ENCODE data around the gene MRPL48. TPM values are rescaled to one million over a fixed set of nuclear protein-coding genes. Genes with fewer than 3 reads are reported as not detected.
A peak's percentile ranks its signal among the peaks of the same experiment; 100 is the strongest.

Gene MRPL48
- total RNA-seq, 1 donor from 2014 or later, result 34.0 TPM

DNA sequence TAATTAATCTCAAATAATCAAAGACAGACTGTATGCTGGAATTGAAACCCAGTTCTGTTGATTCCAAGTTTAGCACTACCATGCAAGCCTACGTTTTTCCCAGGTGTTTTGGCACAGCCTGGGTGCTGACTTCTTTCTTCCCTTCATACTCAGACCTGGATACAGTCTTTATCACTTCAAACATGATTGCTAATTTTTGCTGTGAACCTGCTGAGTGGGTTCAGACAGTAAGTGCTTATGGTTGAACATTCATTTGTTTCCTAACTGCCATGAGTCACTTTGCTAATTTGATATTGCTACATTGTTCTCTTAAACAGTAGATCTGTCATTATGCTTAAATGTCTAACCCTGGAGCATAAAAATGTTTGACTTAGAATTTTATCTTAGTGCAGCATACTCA is 101.3 kb downstream of the MRPL48 start:
- peak; percentile 26 to 59 for DNase-seq (ENCODE audit: low read depth in 2 of 2)

DNA sequence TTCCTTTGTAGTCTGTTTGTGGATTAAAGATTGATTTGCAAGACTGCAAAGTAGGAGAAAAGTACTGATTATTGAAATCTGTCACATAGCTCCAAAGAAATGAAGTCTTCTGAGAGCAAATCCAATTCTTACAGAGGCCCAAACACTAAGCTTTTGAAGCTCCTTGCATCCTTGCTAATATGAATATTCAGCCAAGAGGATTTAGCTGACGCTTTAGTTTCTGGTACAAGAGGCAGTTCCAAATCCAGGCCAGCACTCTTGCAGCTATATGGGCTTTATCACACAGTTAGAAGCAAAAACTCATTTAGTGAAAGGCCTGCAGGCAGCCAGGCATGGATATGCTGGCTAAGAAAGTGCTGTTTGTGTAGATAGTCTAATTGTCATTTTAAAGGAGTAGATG is 101.9 kb downstream of the MRPL48 start:
- DNase-seq (ENCODE audit: low read depth in 2 of 2), result no peak

DNA sequence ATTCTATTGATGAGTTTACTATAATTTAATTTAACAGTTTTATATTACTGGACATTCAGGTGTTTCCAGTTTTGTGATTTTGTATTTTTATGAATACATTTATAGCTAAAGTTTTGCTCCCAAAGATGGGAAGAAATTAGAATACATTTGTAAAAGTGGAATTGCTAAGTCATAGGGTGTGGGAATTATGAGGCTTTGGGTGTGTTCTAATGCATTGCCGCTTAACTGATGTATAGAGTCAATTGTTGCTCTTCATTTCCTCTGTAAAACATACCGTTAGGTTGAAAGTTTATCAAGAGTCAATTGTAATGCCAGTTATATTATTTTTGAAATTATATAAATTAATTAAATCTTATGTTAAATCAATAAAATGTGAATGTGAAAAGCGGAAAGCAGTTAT is 105.4 kb downstream of the MRPL48 start:
- no peak for DNase-seq (ENCODE audit: low read depth in 2 of 2)

DNA sequence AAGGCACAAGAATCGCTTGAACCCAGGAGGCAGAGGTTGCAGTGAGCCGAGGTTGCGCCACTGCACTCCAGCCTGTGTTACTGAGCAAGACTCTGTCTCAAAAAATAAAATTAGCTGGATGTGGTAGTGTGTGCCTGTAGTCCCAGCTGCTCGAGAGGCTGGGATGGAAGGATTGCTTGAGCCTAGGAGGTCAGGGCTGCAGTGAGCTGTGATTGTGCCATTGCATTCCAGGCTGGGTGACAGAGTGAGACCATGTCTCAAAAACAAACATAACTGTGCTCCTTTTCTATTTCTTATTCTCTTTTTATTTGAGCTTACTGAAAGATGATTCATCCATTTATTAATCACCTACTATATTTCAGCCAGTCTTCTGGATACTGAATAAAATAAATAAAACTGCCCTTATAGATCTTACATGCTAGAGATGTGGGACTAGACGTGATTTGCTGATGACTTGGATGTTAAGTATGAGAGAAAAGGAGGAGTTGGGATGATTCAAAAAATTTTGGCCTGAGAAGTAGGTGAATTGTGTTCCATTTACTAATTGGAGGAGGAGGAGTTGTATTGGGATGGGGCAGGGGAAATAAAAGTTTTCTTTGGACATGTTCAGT is 107.2 kb downstream of the MRPL48 start:
- no peak for DNase-seq (ENCODE audit: low read depth in 2 of 2)

DNA sequence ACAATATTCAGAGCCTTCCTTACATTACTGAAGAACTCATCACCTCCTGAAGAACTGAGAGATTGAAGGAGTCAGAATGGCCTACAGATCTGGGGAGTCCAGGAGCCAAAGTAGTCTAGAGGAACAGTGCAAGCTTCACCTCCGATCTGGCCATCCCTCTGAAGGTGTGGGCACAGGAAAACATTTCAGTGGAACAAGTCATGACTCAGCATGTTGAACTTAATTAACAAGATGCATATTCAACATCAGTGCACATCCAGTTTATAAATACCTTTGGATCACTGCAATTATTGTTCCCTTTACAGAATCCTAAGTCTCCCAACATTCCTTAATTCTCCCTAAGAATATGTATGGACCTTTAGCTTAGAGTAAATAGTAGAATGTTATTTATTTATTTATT is 114.6 kb downstream of the MRPL48 start:
- no peak for DNase-seq (ENCODE audit: low read depth in 2 of 2)

DNA sequence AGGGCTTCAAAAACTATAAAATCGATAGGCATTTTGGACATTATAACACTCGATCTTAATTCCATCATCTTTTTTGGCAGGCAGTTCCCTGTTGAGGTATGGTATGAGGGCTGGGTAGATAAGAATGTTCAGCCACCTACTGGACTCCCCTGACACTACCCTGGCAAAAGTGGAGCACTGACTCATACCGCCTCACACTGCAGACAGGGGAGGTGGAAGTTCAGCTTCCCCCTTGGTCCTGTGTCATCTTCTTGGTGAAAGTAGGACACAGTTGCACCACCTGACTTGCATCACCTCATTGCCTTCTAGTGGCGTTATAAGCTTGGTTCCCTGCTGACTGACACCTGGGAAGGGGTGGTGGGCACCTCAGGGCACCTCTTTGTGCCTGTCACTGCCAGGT is 119.5 kb downstream of the MRPL48 start:
- peak in 1 of 2 donors; percentile 11 for DNase-seq (ENCODE audit: low read depth in 2 of 2)

DNA sequence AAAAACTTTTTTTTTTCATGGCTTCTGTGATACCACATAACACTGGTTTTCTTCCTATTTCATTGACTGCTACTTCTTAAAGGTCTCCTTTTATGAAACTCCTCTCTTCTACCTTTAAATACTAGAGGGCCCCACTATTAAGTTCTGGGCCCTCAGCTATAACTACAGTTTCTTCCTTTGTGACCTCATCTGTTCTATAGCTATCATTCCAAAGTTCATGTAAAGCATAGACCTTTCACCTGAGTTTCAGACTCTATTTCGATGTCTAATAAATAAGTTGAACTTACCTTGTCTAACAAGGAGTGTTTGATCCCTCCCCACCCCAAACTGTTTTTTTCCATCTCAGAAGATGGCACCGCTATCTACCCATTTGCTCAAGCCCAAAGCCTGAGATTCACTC is 124.4 kb downstream of the MRPL48 start:
- DNase-seq (ENCODE audit: low read depth in 2 of 2), result no peak

DNA sequence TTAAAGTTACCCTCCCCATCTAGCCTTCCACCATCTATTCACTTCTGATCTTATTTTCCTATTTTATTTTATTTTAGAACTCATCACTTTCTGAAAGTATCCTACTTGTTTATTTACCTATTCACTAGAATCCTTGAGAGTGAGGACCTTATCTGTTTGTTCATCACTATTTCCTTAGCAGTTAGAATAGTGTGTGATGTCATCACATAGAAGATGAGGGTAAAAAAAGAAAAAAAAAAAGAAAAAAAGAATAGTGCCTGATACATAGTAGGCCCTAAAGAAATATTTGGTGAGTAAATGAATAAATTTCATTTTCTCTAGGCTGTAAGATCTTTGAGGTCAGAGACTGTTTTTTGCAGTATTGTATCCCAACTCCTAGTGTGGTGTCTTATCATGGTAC is 125.8 kb downstream of the MRPL48 start:
- DNase-seq (ENCODE audit: low read depth in 2 of 2), result no peak

DNA sequence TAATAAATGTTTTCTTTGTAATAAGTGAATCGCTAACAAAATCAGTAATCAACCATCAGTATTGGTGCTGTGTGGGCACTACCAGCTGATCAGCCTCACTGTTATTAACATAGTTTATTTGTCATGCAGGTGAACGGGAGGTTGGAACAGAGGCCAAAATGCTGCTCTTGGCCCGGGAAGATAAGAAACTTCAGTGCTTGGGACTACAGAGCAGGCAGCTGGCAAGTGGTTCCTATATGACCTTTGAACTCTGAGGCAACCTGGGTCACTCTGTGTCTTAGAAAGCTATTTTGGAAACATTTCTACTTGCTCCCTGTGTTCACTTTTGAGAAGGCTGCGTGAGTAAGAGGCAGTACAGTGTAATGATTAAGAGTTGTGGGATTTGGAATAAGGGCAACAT is 126.6 kb downstream of the MRPL48 start:
- DNase-seq (ENCODE audit: low read depth in 2 of 2), result no peak

Other genes with a start within 250 kb of the MRPL48 start
- gene FAM168A, start 189.8 kb upstream of the MRPL48 start, total RNA-seq, result 8.0 and 10.9 TPM in 2 replicates
- gene PLEKHB1, start 141.3 kb upstream of the MRPL48 start, total RNA-seq, result 0.26 and 0.76 TPM in 2 replicates
- gene RAB6A, start 26.8 kb upstream of the MRPL48 start, total RNA-seq, result 80.4 and 90.9 TPM in 2 replicates
- gene COA4, start 89.0 kb downstream of the MRPL48 start, total RNA-seq, result 37.6 and 39.4 TPM in 2 replicates
- gene PAAF1, start 89.1 kb downstream of the MRPL48 start, total RNA-seq, result 4.5 and 6.4 TPM in 2 replicates
- 0.13 TPM in 1 of 2 replicates, not detected in the other for gene DNAJB13, start 163.2 kb downstream of the MRPL48 start, total RNA-seq
- gene UCP2, start 195.0 kb downstream of the MRPL48 start, total RNA-seq, result 3.7 and 7.6 TPM in 2 replicates
- gene UCP3, start 221.2 kb downstream of the MRPL48 start, total RNA-seq, result under 0.01 and 0.38 TPM in 2 replicates

Data from dermis microvascular lymphatic vessel endothelial cell (primary cell).